ENCODE measurements around the gene ZDHHC20.
"Not testable (repeated sequence)": the region's sequence is repeated elsewhere in the genome, so short reads cannot be mapped to it uniquely, and the experiment has no call there.

Gene ZDHHC20

DNA sequence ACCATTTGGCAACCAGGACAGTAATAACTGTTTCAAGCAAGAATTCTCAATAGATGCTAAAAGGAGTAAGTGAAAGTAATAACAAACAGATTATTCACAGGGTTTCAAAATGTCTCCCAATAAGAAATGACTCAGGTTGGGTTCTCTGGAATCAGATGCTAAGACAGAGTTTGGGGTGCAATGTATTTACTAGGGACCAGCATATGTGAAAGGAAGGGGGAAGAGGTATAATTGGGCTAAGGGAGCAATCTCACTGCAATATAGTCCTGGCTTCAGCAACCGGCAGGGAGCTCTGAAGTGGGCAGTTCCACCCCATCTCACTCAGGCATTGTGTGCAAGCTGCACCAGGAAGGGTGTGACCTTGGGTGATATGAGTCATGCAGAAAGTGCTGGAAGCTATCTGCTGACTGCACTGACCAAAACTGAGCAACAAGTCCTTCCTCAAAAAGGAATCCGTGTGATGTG lies 23.4 kb downstream of the ZDHHC20 start:
- DNase-seq (ENCODE audit: low read depth): peak; percentile 4

GRCh38 chr13:21435231-21435630 lies 23.9 kb downstream of the ZDHHC20 start:
- DNase-seq (ENCODE audit: low read depth): no peak

DNA sequence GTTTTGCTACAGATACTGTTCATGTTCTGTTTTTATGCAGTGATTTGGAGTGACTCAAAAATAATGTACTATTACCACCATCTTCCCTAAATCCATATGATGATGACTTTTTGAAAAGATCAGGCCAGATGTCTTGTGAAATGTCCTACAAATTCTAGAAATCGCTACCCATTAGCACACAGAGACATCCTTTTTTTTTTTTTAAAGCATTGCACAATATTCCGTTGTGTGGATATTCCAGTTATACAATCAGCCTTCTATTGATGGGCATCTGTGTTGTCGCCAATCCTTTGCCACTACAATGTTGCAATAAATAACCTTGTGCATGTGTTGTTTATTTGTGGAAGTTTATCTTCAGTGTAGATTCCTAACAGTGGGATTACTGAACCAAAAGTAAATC lies 24.5 kb downstream of the ZDHHC20 start:
- DNase-seq (ENCODE audit: low read depth): no peak

DNA sequence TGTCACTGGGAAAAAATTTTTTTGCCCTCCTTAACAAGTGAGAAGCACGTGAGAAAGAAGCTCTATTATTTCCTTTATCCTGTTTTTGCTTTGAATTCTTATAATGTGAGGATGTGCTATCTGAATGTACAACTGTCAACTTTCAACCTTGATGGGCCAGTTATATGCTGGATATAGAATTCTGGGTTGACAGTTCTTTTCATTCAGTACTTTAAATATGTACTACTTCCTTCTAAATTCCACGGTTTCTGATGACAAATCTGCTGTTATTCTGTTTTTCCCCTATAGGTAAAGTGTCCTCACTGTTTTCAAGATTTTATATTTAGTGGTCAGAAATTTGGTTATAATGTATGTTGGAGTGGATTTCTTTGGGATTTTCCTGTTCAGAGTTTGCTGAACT lies 29.9 kb downstream of the ZDHHC20 start:
- DNase-seq (ENCODE audit: low read depth): no peak

GRCh38 chr13:21427741-21428140 lies 31.4 kb downstream of the ZDHHC20 start:
- no peak for DNase-seq (ENCODE audit: low read depth)

DNA sequence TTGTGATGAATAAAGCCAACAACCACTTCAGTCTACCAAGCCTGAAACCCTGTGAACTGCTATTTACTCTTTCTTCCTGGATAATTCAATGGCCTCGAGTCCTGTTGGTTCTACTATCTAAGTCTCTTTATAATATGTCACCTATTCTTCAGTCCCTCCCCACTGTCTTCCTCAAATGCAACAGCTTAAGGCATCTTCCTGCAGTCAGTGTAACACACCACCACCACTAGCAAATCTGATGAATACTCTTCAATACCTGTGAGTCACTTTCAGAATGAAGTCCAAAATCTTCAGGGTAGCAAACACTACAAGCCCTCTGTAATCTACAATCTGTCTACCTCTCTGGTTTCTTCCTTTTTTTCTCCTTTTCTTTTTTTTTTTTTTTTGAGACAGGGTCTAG lies 32.9 kb downstream of the ZDHHC20 start:
- no peak for DNase-seq (ENCODE audit: low read depth)

GRCh38 chr13:21420706-21421105 lies 38.4 kb downstream of the ZDHHC20 start:
- no peak for DNase-seq (ENCODE audit: low read depth)

- DNase-seq (ENCODE audit: low read depth): no peak
These were observed 46.1 kb downstream of the ZDHHC20 start for GRCh38 chr13:21413013-21413412.

GRCh38 chr13:21410453-21410852 lies 48.6 kb downstream of the ZDHHC20 start:
- DNase-seq (ENCODE audit: low read depth): not testable (repeated sequence)

- DNase-seq (ENCODE audit: low read depth): no peak
These were observed 53.8 kb downstream of the ZDHHC20 start for GRCh38 chr13:21405309-21405708.

- no peak for DNase-seq (ENCODE audit: low read depth)
These were observed 56.4 kb downstream of the ZDHHC20 start for GRCh38 chr13:21402586-21403307.

DNA sequence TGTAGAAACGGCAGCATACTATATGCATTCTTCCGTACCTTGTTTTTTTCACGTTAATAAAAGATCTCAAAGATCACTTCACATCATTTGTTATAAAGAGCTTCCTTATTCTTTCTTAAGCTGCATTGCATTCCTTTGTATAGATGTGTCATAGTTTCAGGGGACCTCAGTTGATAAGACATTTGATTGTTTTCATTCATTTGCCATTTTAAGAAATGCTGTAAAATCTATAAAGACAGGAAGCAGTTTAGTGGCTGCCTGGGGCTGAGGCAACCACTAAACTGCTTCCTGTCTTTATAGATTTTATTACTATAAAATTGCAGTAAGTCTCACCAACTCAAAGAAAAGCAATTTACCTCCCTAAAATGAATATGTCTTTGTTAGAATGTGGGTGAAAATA lies 59.4 kb downstream of the ZDHHC20 start:
- no peak for DNase-seq (ENCODE audit: low read depth)

DNA sequence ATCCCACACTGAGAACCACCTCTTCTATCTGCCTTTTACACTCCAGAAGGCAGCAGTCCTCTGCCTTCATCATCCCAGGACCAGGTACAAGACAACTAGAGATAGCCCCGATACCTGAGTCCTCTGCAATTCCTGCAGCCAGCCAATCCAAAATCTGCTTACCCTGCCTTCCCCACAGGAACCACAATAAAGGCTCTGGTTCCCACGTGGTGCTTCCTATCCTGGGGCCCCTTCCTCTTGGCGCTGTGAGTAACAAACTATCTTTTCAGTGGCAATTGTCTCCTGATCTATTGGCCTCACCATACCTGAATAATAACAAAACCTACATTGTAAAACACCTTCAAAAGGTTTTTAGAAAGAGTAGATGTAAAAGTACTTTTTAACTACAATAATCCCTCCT lies 63.1 kb downstream of the ZDHHC20 start:
- DNase-seq (ENCODE audit: low read depth): no peak

DNA sequence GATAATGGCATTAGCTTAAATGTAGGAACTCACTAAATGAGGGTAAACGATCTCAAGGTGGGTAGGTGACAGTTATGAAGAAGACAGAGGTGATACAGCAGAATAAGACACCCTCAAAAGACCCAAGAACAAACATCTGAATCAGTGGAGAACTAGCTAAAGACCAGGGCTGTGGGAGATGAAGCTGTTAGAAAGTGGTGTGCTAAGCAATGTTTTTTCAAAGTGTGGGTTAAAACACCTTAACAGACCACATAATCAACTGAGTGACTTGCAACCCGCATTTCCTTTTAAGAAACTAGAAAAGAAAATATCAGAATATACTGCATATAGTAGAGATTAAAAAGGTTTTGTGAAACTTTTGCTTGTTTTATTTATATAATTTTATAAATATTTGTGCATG lies 70.0 kb downstream of the ZDHHC20 start:
- DNase-seq (ENCODE audit: low read depth): no peak

GRCh38 chr13:21385710-21386109 lies 73.4 kb downstream of the ZDHHC20 start:
- DNase-seq (ENCODE audit: low read depth): no peak

DNA sequence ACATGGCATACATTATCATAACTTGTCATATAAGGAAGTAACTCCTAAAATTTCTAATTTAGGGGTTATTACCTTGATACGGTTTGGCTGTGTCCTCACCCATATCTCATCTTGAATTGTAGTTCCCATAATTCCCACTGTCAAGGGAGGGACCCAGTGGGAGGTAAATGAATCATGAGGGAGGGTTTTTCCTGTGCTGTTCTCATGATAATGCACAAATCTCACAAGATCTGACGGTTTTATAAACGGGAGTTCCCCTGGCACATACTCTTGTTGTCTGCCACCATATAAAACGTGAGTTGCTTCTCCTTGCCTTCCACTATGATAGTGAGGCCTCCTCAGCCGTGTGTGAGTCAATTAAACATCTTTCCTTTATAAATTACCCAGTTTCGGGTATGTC lies 76.0 kb downstream of the ZDHHC20 start:
- DNase-seq (ENCODE audit: low read depth): no peak

DNA sequence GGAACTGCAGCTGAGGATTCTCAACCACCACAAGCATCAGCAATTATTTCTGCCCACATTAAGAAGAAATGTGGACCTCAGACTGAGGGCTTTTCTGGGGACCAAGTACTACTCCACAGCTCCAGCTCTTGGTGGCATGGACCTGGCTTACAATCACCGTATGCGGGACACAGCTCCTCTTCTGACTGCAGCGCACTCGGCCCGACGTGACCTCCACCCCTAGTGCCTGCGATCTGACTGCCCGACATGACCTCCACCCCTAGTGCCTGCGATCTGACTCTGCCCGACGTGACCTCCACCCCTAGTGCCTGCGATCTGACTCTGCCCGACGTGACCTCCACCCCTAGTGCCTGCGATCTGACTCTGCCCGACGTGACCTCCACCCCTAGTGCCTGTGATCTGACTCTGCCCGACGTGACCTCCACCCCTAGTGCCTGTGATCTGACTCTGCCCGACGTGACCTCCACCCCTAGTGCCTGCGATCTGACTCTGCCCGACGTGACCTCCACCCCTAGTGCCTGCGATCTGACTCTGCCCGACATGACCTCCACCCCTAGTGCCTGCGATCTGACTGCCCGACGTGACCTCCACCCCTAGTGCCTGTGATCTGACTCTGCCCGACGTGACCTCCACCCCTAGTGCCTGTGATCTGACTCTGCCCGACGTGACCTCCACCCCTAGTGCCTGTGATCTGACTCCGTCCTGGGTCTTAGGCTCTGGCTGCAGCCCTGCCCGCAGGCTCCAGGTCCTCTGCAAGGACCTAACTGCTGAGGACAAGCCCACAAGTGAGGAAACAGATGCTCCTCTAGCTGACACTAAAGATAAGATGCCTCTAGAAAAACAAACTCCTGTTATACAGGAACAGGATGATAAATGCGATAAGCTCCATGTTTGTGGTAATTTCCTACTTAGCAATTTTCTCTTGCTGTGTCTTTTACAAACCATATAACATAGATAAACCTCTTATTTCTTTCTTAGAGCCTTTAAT lies 81.8 kb downstream of the ZDHHC20 start:
- DNase-seq (ENCODE audit: low read depth): not testable (repeated sequence)

GRCh38 chr13:21372530-21372929 lies 86.6 kb downstream of the ZDHHC20 start:
- no peak for DNase-seq (ENCODE audit: low read depth)

DNA sequence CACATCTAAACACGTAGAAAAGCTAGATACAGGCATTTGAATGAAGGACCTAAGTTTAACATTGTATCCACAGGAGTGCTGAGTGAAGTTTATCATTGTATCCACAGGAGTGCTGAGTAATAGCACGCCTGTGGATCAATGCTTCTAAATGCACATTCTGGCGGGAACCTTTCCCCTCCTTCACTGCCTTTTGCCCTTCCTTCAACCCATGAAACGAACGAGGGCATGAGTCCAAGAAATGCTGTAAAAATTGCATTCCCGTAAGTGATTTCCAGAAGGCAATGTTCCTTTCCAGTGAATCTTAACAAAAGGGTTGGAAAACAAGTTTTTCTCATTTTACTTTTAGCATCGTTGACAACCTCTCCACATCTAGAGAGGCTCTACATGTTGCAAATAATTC lies 88.1 kb downstream of the ZDHHC20 start:
- DNase-seq (ENCODE audit: low read depth): no peak

DNA sequence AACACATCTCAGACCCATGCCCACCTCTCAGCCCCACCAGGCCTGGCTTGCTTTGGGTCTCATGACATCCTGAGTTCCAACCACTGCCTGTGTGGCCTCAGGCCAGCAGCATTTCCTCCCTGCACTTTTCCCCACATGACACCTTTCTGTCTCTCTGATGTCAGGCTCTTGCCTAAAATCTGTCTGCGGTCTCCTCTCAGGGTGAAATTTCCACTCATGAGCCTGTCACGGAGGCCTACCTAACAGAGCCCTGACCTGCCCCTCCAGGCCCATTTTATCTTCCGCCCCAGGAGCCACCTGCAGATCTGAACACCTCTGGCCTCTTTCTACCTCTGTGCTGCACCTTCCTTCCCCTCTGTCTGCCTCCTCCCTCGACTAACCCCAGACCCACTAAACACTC lies 93.5 kb downstream of the ZDHHC20 start:
- DNase-seq (ENCODE audit: low read depth): no peak

GRCh38 chr13:21364916-21365315 lies 94.2 kb downstream of the ZDHHC20 start:
- DNase-seq (ENCODE audit: low read depth): no peak

DNA sequence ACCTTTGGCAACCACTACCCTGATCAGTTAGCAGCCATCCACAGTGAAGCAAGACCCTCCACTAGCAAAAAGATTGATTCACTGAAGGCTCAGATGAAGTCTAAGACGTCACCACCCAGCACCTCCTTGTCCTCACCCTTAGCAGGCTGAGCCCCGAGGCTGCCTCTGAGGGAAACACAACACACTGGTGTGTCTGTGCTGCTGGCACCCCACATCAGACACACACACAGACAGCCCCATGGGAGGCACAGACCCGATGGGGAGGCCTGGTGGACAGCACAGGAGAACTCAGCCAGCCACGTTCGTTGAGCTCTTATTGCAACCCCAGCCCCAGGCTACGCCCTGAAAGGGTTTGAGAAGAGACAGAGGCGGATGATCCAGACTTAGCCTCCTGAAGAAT lies 94.7 kb downstream of the ZDHHC20 start:
- no peak for DNase-seq (ENCODE audit: low read depth)

- no peak for DNase-seq (ENCODE audit: low read depth)
These were observed 96.4 kb downstream of the ZDHHC20 start for GRCh38 chr13:21362741-21363140.

All from stimulated activated CD8-positive, alpha-beta memory T cell treated with anti-CD3 and anti-CD28 coated beads, Interleukin-7, amount 100 ng/mL, for 24 hours (primary cell).